Measurements from ENCODE around the gene ALKAL2. TPM values are rescaled to one million over a fixed set of nuclear protein-coding genes. Genes with fewer than 3 reads are reported as not detected.

The ALKAL2 gene
- total and polyA plus RNA-seq, 9 of the 15 experiments (the other 6 are each of a cell fraction or from before 2014, with no cell fraction given), result not detected

- 53% methylated on average over 2 of the region's 2 CpGs for WGBS (ENCODE audit: insufficient coverage, low coverage, missing lambda C conversion rate)
- no peak for TF ChIP-seq ETV5 (CRISPR knock-in tag; IDR thresholded peaks at IDR 0.05; ENCODE audit: low read depth)
- TF ChIP-seq MAFF (IDR thresholded peaks at IDR 0.05; ENCODE audit: low read length), result peak; percentile 3; the same call in 1 of the 2 replicates
- no peak for TF ChIP-seq CEBPG (CRISPR knock-in tag; IDR thresholded peaks at IDR 0.05)
- peak in 1 of 2 experiments; percentile 84; a peak in 2 of 4 replicates for TF ChIP-seq CEBPG (tag; conservative IDR thresholded peaks at IDR 0.05 in 1 of 2, IDR thresholded peaks at IDR 0.05 in 1 of 2)
- TF ChIP-seq FOXJ2 (tag; IDR thresholded peaks at IDR 0.05), result no peak
- peak; percentile 72 for TF ChIP-seq CEBPB (tag; IDR thresholded peaks at IDR 0.05)
- peak; percentile 89 for TF ChIP-seq ZNF316 (IDR thresholded peaks at IDR 0.05)
- TF ChIP-seq MAFG (tag; conservative IDR thresholded peaks at IDR 0.05), result peak; percentile 52; the same call in 1 of the 2 replicates
- TF ChIP-seq C11orf30 (IDR thresholded peaks at IDR 0.05; ENCODE audit: low read depth), result peak; percentile 70
- Histone ChIP-seq H4K20me1 (replicated peaks; ENCODE audit: control insufficient read depth, insufficient read depth, low read length) (no peaks in the 10 kb centered on the region), H3K36me3 (ENCODE audit: control insufficient read depth, insufficient read depth, low read length) (no peaks in the 10 kb centered on the region), H3K4me1 (replicated peaks in 1 of 2; ENCODE audit: control insufficient read depth in 2 of 2, insufficient read depth in 2 of 2, low read length in 2 of 2) (peaks cover 0 to 13% of the 10 kb centered on the region in 2 experiments; a peak in 2 of 5 replicates), H3K9me1 (ENCODE audit: control insufficient read depth, insufficient read depth, low read length) (no peaks in the 10 kb centered on the region), H3K79me2 (ENCODE audit: control insufficient read depth, insufficient read depth, low read length) (peaks cover 4% of the 10 kb centered on the region), H3K9ac (ENCODE audit: insufficient read depth in 1 of 2, low read depth in 2 of 2, low read length in 2 of 2) (no peak overlapping the region), H3K4me2 (ENCODE audit: insufficient read depth, low read length) (no peak overlapping the region), H3K4me3 (no peak overlapping the region), H2AFZ (ENCODE audit: low read depth, low read length) (no peak overlapping the region), H3K27ac (ENCODE audit: extremely low read depth, low read depth, low read length) (no peak overlapping the region), H3K9me3 (replicated peaks; ENCODE audit: control insufficient read depth, insufficient read depth, low read depth, low read length) (peaks cover 8% of the 10 kb centered on the region), H3K27me3 (ENCODE audit: control insufficient read depth in 2 of 2, insufficient read depth in 2 of 2, low read length in 2 of 2) (no peaks in the 10 kb centered on the region; a peak in 1 of 5 replicates)
- in situ Hi-C loops (cut with MboI) (no loop called here), intact Hi-C loops (cut with micrococcal nuclease) (no loop called here)
- ChIA-PET POLR2A (no interaction called here), CTCF (ENCODE audit: low intra/inter-chr PET ratio) (no interaction called here)
- FAIRE-seq, result no peak
- BruUV-seq (replicated peaks), result no TSS peak
- ATAC-seq, result no peak
- no peak for DNase-seq (ENCODE audit: extremely low read depth in 1 of 4, low spot score in 3 of 4)
Observed at GRCh38 chr2:259789-260331, 28.0 kb downstream of the ALKAL2 start.
